Neural progenitor cell (in vitro differentiated cells): ENCODE results near the gene LCMT2.

Experiments used
- EZH2 ChIP-seq: fragments of 200-600 bp; sonication (generic); IDR thresholded peaks from 2 replicates; pipeline ENCODE4 v1.6.1; 2017; ENCODE audit warnings: antibody characterized with exemption, mild to moderate bottlenecking, moderate library complexity
- EZH2phosphoT487 ChIP-seq: fragments of 200-600 bp; sonication (generic); IDR thresholded peaks from 2 replicates; pipeline ENCODE4 v1.6.1; 2017; ENCODE audit warnings: antibody characterized with exemption
- TF ChIP-seq, protein P1 (sequence below): fragments of 200-600 bp; sonication (generic); IDR thresholded peaks from 2 replicates; pipeline ENCODE4 v1.5.1; 2017; ENCODE audit warnings: antibody characterized with exemption, mild to moderate bottlenecking

DNA sequence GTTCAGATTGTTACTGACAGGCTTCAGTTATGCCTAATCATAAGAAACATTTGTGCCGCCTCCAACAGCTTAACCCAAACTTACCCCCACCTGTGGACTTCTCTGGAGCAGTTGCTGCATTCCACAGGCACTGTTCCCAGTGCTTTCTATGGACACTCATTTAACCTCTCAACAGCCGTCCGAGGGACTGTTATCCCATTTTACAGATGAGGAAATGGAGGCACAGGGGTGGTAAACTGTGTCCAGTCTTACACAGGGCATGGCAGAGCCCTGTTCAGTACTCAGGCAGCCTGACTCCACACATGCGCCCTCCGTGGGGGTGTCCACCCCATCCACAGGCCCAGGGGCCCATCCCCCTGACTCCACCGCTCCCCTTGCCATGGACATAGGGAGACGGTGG is 49.4 kb downstream of the LCMT2 start:
- TF ChIP-seq, protein P1, sequence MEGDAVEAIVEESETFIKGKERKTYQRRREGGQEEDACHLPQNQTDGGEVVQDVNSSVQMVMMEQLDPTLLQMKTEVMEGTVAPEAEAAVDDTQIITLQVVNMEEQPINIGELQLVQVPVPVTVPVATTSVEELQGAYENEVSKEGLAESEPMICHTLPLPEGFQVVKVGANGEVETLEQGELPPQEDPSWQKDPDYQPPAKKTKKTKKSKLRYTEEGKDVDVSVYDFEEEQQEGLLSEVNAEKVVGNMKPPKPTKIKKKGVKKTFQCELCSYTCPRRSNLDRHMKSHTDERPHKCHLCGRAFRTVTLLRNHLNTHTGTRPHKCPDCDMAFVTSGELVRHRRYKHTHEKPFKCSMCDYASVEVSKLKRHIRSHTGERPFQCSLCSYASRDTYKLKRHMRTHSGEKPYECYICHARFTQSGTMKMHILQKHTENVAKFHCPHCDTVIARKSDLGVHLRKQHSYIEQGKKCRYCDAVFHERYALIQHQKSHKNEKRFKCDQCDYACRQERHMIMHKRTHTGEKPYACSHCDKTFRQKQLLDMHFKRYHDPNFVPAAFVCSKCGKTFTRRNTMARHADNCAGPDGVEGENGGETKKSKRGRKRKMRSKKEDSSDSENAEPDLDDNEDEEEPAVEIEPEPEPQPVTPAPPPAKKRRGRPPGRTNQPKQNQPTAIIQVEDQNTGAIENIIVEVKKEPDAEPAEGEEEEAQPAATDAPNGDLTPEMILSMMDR: no peak
- TF ChIP-seq EZH2phosphoT487 (no peak), EZH2 (no peak)
